GM10266 (cell line): Measurements from ENCODE around the gene CACNB3.
"Not testable (repeated sequence)": the region's sequence is repeated elsewhere in the genome, so short reads cannot be mapped to it uniquely, and the experiment has no call there.

Experiments used
- DNase-seq: peaks from one replicate; pipeline ENCODE4 v3.0.0; 2012; ENCODE audit errors: extremely low spot score
- CTCF ChIP-seq: IDR thresholded peaks from 2 replicates; pipeline ENCODE4 v1.5.1; 2012; ENCODE audit warnings: mild to moderate bottlenecking, low read depth; ENCODE audit not compliant: control insufficient read depth, insufficient read depth; ENCODE audit errors: missing control alignments

Gene CACNB3

DNA sequence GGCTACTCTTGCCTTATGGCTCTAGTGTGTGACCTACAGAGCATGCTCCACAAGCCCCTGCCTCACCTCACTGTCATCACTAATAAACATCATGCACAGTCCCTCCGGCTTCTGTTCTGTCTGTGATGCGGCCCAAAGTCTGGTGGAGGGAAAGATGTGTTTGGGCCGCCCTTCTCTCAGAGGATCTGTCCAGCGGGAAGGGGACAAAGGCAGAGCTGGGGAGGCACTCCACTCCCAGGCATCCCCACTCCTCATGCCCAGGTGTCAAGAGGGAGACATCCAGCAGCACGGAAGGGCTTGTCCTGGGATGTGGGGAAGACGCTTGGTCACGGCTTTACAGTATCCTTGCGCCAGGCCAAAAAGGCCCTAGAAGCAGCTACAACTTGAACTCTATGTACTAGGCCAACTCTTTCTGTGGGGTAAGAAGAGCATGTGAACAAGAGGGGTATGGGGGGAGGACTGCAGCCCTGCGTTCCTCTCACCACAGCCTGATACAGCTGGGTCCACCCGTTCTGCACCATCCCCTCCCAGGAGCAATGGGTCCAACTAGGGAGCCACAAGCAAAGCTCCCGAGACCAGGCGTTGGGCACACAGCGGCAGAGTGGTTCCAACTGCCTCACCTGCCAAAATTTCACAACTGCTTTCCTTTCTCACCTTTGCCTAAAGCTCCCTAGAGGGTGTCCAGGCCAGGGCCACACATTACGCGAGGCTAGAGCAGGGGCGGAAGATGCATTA is 10.7 kb downstream of the CACNB3 start:
- no peak for DNase-seq
- TF ChIP-seq CTCF = no peak

DNA sequence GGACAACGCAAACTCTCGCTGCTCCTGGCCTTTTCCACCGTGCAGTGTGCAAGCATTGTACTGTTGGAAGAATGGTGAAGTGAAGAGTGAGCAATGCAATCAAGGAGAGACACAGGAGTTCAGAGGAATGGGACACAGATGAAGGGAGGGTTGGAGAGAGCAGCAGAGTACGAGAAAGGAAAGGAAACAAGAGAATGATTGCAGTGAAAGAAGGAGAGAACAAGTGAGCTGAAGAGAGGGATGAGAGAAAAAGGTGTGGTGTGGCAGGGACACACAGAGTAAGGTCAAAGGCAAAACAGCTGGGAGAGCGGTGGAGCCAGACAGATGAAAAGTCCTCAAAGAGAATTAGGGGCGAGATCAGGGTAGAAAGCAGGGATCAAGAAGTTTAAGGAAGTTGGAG is 13.0 kb downstream of the CACNB3 start:
- no peak for TF ChIP-seq CTCF
- DNase-seq = no peak

DNA sequence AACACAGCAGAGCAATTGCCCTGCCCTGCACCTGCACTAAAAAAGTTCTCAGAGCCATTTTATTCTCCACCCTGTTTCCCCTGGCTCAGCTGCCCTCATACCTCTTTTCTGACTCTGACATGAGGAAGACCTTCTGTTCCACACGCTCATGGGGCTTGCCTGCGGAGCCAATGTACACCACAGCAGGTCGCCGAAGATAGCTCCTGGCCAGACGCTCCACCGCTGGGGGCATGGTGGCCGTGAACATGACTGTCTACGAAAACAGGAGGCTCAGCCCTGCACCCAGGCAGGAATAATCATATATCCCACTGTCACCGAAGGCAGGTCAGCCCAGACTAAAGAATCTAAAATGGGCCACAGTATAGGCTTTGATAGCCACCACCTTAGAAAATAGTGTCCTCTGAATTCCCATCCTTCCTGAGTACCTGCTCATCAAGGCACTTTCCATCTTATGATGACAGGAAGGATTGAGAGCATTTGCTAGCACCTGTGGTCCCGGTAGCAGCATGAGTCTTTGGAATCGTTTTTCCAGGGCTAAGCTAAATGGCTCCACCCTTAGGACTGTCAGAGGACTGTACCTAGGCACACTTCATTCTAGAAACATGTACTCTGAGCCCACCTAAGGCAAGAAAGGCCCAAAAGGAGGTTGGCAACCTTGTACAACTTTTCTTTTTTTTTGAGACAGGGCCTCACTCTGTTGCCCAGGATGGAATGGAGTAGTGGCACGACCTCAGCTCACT is 14.2 kb downstream of the CACNB3 start:
- no peak for TF ChIP-seq CTCF
- DNase-seq = no peak

GRCh38 chr12:48838048-48838447 is 19.8 kb downstream of the CACNB3 start:
- DNase-seq = no peak
- no peak for TF ChIP-seq CTCF

DNA sequence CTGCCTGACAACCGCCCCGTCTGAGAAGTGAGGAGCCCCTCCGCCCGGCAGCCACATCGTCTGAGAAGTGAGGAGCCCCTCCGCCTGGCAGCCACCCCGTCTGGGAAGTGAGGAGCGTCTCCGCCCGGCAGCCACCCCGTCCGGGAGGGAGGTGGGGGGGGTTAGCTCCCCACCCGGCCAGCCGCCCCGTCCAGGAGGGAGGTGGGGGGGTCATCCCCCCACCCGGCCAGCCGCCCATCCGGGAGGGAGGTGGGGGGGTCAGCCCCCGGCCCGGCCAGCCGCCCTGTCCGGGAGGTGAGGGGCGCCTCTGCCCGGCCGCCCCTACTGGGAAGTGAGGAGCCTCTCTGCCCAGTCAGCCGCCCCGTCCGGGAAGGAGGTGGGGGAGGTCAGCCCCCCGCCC is 23.7 kb downstream of the CACNB3 start:
- DNase-seq = not testable (repeated sequence)

DNA sequence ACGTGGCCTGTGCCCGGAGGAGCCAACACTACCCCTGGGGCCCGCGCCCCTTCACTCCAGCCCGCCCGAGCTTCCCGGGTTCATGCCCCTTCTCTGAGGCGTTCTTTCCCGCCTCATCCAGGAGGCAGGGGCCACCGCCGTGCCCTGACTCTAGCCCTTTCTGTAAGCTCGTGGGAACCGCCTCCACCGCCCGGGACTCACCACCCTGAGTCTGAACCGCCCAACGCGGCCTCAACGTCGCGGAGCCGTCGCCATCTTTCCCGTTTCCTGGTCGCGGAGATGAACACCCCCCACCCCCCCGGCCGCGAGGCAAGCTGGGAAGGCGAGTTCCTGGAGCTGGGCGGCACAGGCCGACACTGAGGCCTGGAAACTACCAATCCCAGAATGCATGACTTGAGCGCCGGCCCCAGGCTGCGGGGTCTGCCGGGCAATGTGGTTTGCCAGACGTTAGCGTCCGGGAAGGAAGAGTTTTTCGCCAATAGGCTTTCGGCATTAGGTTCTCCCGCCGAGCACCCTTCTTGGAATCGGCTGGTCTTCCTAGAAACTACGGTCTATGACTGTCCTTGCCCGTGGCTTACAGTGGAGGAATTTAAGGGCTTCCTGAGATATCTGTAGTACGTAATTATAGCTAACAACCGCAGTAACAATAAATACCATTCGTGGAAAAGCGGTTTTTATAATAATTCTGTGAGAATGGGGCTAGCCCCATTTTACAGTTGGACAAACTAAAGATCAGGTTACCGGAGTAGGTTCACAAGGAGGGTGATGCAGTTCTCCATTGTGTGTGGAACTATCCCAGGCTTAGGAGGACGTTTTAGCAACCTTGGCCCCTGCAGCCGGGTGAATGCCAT is 33.8 kb downstream of the CACNB3 start, which contains the start of gene DDX23:
Gene DDX23, minus strand, starts transcription at position 281 of the 851 bp plus-strand sequence. CDS start 6,381 bp downstream, outside the sequence.
- peak; percentile 94 for DNase-seq
- no peak for TF ChIP-seq CTCF
